GOT3 (cell line): ENCODE results near the gene CBL.
"Not testable (repeated sequence)": the region's sequence is repeated elsewhere in the genome, so short reads cannot be mapped to it uniquely, and the experiment has no call there.

Experiments used
- DNase-seq: peaks from one replicate; lab custom pipeline; 2025; ENCODE audit warnings: mixed read lengths; lab: John Stamatoyannopoulos, UW

The CBL gene

DNA sequence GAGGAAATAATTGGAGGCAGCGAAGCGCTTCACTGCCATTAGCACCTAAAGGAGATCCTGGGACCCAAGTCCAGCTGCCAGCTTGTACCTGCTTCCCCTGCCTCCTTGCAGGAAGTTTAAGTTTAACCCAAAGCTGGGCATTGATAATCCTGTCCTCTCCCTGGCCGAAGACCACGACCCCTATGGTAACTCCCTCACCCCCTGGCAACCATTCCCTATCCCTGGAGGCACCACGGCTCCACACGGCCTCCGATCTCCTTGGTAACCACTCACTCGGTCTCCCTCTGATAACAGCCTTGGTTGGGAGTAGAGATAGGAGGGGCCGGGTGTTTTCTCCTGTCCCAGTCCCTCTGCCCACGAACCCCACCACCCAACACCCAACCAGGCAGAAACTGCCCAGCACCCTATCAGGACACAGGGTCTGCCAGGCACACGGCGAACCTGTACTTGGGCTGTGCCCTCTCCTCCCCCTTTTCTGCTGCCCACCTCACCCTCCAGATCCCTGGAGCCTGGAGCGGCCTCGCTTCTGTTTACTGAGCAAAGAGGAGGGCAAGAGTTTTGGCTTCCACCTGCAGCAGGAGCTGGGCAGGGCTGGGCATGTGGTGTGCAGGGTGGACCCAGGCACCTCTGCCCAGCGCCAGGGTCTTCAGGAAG, 20.0 kb upstream of the CBL start:
- DNase-seq, result no peak

- DNase-seq, result no peak
These were observed 18.8 kb upstream of the CBL start for GRCh38 chr11:119187123-119187892.

DNA sequence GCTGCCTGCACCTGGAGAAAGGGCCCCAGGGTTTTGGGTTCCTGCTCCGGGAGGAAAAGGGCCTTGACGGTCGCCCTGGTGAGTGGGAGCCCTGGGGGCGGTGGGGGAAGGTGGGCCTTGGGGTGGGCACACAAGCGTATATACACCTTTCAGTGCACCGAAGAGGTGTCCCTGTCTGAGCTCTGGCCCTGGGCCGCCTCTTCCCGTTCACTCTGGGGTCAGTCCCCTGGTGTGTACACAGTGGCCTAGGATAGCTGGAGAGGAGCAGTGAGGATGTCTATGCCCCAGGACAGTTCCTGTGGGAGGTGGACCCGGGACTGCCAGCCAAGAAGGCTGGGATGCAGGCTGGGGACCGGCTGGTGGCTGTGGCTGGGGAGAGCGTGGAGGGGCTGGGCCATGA, 18.1 kb upstream of the CBL start:
- no peak for DNase-seq

- no peak for DNase-seq
These were observed 17.3 kb upstream of the CBL start for GRCh38 chr11:119188887-119189286.

DNA sequence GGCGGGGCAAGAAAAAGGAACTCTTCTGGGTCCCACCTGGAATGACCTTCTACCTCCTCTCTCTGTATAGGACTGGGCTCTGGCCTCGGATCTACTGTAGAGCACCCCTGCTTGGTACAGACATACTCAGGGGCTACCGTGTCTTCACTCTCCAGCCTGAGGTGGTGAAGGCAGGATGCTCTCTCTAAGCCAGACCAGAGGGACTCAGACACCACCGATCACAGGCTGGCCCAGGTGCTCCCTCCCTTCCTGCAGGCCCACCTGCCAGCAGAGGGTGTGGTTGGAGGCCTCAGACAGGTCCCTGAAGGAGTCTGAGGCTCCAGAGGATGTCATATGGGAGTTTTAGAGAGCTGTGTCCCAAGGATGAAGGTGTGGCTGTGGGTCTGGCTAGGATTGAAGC, 16.7 kb upstream of the CBL start:
- no peak for DNase-seq

DNA sequence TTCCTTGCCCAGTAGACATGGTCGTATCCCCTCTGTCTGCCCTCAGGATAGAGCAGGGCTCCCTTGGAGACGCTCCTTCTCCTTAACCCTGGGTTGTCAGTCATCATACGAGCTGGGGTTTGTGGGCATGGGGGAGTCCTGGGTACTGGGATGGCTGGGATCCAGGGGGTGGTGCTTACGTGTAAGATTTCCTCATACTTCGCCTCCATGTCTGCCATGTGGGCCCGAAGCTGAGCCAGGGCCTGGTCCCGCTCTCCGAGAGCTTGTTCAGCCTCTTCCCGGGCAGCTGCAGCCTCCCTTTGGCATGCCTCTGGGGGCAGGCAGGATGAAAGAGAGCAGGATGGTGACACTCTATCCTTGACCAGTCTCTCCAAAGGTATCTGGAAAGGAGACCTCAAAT, 15.6 kb upstream of the CBL start:
- no peak for DNase-seq

DNA sequence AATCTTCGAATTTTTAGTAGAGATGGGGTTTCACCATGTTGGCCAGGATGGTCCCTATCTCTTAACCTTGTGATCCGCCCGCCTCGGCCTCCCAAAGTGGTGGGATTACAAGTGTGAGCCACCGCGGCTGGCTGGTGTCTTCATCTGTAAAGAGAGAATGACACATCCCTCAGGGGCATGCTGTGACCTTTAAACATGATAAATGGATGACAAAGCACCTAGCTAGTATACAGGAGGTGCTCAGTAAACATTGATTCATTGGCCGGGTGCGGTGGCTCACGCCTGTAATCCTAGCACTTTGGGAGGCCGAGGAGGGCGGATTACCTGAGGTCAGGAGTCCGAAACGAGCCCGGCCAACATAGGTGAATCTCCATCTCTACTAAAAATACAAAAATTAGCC, 14.9 kb upstream of the CBL start:
- DNase-seq, result not testable (repeated sequence)

GRCh38 chr11:119192111-119192510, 14.0 kb upstream of the CBL start:
- no peak for DNase-seq

- no peak for DNase-seq
These were observed 13.1 kb upstream of the CBL start for GRCh38 chr11:119193001-119193400.

DNA sequence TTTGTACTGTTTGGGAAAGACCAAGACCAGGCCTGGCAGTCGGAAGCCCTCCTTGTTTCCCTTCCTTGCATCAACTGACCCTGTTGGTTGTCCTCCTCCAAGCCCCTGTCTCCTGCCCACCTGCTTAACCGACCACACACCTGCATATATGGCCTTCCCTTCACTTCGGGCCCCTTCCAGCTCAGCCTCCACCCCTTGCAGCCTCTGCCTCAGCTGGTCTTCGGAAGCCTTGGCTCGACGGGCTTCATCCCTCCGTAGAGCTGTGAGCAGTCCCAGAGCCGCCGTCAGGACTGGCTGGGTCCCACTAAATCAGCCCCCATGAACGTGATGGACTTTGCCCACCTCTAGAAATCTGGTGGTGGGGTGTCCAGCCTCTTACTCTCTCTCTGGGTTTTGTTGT, 12.5 kb upstream of the CBL start:
- no peak for DNase-seq

GRCh38 chr11:119194811-119195440, 11.2 kb upstream of the CBL start:
- no peak for DNase-seq

DNA sequence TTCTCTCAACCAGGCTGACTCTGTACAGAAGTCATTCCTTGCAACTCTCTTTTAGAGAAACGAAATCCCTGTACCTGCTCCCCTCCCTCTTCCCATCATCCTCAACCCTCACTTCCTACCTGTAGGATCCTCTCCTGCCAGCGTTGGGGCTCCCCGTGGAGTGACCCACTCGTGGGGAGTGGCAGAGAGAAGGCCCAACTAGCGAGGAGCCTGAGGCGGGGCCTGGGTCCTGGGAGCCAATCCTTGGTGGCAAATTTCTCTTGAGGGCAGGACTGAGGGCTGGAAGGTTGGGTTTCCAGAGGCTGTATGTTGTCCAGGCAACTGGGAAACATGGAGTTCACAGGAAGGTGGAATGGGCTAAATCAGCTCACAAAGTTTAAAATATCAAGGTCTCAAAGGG, 10.5 kb upstream of the CBL start:
- no peak for DNase-seq

GRCh38 chr11:119196833-119197483, 9.2 kb upstream of the CBL start:
- DNase-seq, result no peak

GRCh38 chr11:119198925-119199324, 7.2 kb upstream of the CBL start:
- DNase-seq, result no peak

DNA sequence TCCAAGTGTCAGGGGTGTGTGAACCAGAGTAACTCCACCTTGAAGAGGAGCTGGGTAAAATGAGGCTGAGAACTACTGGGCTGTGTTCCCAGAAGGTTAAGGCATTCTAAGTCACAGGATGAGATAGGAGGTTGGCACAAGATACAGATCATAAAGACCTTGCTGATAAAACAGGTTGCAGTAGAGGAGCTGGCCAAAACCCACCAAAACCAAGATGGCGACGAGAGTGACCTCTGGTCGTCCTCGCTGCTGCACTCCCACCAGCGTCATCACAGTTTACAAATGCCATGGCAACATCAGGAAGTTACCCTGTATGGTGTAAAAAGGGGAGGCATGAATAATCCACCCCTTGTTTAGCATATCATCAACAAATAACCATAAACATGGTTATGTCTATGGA, 4.9 kb upstream of the CBL start:
- DNase-seq, result not testable (repeated sequence)

DNA sequence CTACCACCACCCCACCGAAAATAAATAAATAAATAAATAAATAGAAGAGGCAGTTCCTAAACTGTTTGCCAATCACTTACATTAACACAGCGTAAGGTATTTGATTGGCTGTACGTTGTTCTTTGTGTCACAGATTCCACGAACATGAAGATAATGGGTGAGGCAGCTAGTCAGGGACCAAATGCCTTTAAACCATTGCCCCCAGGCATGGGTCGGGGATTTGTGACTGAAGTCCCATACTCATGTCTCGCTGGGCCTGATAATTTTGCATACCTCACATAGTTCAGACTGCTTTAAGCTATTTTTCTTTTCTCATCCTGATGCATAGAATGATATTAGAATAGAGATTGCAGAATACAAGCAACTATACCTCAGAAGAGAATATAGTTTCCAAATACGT, 3.6 kb upstream of the CBL start:
- no peak for DNase-seq

GRCh38 chr11:119204066-119204465, 2.1 kb upstream of the CBL start:
- DNase-seq, result no peak

GRCh38 chr11:119205080-119205479, 1.1 kb upstream of the CBL start:
- DNase-seq, result no peak

DNA sequence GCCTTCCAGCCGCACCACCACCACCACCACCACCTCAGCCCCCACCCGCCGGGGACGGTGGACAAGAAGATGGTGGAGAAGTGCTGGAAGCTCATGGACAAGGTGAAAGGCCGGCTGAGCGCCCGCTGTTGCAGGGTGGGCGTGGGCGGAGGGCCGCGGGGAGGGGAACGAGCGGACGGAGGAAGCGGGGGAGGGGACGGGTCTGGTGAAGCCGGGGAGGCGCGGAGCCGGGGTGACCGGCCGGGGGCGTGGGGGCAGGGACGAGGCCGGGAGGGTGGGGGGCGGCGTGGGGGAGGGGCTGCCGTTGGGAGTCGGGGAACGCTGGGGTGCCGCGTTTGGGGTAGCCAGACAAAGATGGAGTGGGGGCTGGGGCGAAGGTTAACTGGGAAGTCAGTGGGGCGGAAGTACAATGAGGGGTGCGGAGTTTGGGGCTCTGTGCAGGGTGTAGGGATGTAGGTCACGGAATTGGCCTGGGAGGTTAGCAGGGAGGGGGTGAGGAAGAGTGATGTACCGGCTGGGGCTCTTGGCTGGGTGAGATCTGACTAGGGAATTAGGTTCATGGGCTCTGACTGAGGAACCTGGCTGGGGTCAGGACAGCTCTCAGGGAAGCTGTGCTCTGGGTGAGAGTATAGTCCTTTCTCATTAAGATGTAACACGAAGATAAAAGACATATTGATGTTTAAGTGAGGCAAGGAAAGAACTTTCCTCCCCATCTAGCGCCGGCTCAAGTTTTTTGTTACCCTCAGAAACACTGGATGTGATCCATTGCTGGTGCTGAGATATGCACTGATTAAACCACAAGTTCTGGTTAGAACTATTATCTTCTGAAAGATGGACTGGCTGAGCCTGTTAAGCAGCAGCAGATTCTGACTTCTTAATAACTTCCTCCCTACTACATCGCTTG, 624 bp downstream of the CBL start:
- no peak for DNase-seq

GRCh38 chr11:119207415-119207960, 1.3 kb downstream of the CBL start:
- no peak for DNase-seq

DNA sequence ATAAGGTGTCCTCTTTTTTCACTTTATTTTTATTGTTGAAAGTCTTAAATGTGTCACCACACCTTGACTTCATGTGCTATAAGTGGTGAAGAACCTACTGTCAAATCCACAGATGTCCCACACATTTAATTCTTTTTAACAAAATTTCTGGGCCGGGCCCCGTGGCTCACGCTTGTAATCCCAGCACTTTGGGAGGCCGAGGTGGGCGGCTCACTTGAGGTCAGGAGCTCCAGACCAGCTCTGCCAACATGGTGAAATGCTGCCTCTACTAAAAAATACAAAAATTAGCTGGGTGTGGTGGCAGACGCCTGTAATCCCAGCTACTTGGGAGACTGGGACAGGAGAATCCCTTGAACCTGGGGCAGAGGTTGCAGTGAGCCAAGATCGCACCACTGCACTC, 3.0 kb downstream of the CBL start:
- no peak for DNase-seq

DNA sequence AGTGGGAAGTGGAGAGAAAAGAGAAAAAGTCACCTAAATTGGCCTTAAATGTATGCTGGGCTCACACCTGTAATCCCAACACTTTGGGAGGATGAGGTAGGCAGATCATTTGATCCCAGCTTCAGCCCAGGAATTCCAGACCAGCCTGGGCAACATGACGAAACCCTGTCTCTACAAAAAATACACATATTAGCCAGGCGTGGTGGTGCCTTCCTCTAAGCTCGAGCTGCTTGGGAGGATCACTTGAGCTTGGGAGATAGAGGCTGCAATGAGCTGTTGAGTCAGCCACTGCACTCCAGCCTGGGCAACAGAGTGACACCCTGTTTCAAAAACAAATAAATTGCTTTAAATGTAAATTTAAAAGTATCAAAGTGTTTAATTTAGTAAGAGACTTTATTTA, 3.9 kb downstream of the CBL start:
- DNase-seq, result no peak
